GM12878 (cell line): ENCODE measurements around the gene DNAJC9. TPM values are rescaled to one million over a fixed set of nuclear protein-coding genes. Genes with fewer than 3 reads are reported as not detected.
A peak's percentile ranks its signal among the peaks of the same experiment; 100 is the strongest.

Experiments
- FOXM1 ChIP-seq: IDR thresholded peaks from 2 replicates; pipeline ENCODE4 v1.6.1; 2012; ENCODE audit warnings: low read depth, mild to moderate bottlenecking, inconsistent platforms, low read length, moderate library complexity
- HDAC6 ChIP-seq: fragments of 200-600 bp; sonication (generic); IDR thresholded peaks from one replicate; pipeline ENCODE4 v1.8.0; 2017; ENCODE audit warnings: antibody characterized with exemption; ENCODE audit not compliant: unreplicated experiment
- KLF5 ChIP-seq: fragments of 450-650 bp; IDR thresholded peaks from 2 replicates; pipeline ENCODE4 v1.6.1; 2014; ENCODE audit warnings: mild to moderate bottlenecking; ENCODE audit not compliant: partially characterized antibody
- MTA3 ChIP-seq: IDR thresholded peaks from 2 replicates; pipeline ENCODE4 v1.6.1; 2012; ENCODE audit warnings: low read length, inconsistent platforms, borderline replicate concordance
- WRNIP1 ChIP-seq: IDR thresholded peaks from 2 replicates; pipeline ENCODE4 v1.6.1; 2011; ENCODE audit warnings: low read depth, low read length, improper control_type of control experiment, borderline replicate concordance
- polyA plus RNA-seq, 11 experiments: library from polyadenylated mRNA; depleted of rRNA in 4 of 11; unstranded in 6 of 11; stranded (reverse) in 5 of 11; fragments of >200 nt; fragmentation: Nextera tagmentation in 4 of 11; fragmentation: Illumina TruSeq in 1 of 11; extraction: Ambion mirVana in 4 of 11; extraction: Trizol in 1 of 11; gene quantifications; 1 replicate in 1 of 11; 2 replicates in 10 of 11; pipeline versions ENCODE4 v1.2.1 to v1.2.3, GENCODE V29; 2011 to 2016; ENCODE audit warnings: inconsistent platforms in 2 of 11, missing spikeins in 2 of 11, low read depth in 1 of 11
- total RNA-seq, 4 experiments: library from RNA; depleted of rRNA in 3 of 4; stranded (reverse); fragments of >200 nt in 3 of 4; fragmentation: Illumina TruSeq in 1 of 4; extraction: Trizol in 1 of 4; gene quantifications; 2 replicates each; pipeline versions ENCODE4 v1.2.1 to v1.2.3, GENCODE V29; 2013 to 2021
- TF ChIP-seq, protein P1 (sequence below): fragments of 450-650 bp; IDR thresholded peaks from 2 replicates; pipeline ENCODE4 v1.6.1; 2016; ENCODE audit warnings: mild to moderate bottlenecking, moderate library complexity, borderline replicate concordance
- TF ChIP-seq, protein P2 (sequence below): IDR thresholded peaks from 2 replicates; pipeline ENCODE4 v1.6.1; 2011; ENCODE audit warnings: mild to moderate bottlenecking, low read depth, low read length, moderate library complexity; ENCODE audit not compliant: insufficient replicate concordance

DNAJC9 gene
- total and polyA plus RNA-seq, 10 of the 15 experiments (the other 5 are each of a cell fraction or from before 2014, with no cell fraction given) = 15.0 to 72.9 (median 41.8) TPM

DNA sequence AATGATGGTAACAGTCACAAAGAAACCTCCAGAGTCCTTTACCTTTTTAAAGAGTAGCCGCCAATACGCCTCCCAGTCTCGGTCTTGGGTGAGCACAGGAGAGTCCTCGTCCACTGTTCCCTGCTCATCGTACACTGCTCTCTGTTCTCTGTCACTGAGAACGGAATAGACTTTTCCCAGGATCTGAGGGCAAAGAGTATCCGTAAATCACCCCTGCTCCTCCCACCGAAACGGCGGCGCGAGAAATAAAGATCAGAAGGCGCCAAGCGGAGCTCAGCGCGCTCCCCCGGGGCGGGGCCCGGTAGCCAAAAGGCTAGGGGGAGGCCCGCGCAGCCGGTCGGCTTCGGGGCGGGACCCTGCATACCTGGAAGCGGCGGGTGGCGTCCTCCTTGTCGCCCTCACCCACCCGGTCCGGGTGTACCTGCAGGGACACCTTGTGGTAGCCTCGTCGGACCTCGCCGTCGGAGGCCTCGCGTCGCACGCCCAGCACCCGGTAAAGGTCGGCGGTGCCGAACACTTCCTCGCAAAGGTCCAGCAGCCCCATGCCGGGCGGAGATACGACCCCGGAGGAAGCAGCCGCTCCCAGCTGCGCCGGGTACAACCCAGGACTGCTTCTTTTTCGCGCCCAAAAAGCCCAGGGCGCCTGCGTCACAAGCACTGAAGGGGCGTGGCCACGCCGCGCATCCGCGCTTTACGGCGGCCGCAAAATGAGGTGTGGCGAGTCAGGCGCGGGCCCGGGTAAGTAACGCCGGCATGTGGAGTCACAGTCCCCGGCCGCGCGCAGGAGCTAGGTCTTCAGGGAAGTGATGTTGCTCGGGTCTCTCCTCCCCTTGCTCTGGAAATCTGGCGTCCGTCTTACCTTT, at the start of gene DNAJC9 (continued):
- TF ChIP-seq, protein P1, sequence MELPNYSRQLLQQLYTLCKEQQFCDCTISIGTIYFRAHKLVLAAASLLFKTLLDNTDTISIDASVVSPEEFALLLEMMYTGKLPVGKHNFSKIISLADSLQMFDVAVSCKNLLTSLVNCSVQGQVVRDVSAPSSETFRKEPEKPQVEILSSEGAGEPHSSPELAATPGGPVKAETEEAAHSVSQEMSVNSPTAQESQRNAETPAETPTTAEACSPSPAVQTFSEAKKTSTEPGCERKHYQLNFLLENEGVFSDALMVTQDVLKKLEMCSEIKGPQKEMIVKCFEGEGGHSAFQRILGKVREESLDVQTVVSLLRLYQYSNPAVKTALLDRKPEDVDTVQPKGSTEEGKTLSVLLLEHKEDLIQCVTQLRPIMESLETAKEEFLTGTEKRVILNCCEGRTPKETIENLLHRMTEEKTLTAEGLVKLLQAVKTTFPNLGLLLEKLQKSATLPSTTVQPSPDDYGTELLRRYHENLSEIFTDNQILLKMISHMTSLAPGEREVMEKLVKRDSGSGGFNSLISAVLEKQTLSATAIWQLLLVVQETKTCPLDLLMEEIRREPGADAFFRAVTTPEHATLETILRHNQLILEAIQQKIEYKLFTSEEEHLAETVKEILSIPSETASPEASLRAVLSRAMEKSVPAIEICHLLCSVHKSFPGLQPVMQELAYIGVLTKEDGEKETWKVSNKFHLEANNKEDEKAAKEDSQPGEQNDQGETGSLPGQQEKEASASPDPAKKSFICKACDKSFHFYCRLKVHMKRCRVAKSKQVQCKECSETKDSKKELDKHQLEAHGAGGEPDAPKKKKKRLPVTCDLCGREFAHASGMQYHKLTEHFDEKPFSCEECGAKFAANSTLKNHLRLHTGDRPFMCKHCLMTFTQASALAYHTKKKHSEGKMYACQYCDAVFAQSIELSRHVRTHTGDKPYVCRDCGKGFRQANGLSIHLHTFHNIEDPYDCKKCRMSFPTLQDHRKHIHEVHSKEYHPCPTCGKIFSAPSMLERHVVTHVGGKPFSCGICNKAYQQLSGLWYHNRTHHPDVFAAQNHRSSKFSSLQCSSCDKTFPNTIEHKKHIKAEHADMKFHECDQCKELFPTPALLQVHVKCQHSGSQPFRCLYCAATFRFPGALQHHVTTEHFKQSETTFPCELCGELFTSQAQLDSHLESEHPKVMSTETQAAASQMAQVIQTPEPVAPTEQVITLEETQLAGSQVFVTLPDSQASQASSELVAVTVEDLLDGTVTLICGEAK = peak; percentile 57; the same call in 1 of the 2 replicates
- TF ChIP-seq MTA3 = no peak
- TF ChIP-seq FOXM1 = peak; percentile 41; the same call in 1 of the 2 replicates
- TF ChIP-seq WRNIP1 = no peak
- TF ChIP-seq, protein P2, sequence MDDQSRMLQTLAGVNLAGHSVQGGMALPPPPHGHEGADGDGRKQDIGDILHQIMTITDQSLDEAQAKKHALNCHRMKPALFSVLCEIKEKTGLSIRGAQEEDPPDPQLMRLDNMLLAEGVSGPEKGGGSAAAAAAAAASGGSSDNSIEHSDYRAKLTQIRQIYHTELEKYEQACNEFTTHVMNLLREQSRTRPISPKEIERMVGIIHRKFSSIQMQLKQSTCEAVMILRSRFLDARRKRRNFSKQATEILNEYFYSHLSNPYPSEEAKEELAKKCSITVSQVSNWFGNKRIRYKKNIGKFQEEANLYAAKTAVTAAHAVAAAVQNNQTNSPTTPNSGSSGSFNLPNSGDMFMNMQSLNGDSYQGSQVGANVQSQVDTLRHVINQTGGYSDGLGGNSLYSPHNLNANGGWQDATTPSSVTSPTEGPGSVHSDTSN = no peak
- peak; percentile 77 for TF ChIP-seq HDAC6
- peak; percentile 33 for TF ChIP-seq KLF5
